Kidney (tissue), 14 donors: ENCODE data around the gene XYLT1. TPM values are rescaled to one million over a fixed set of nuclear protein-coding genes. Genes with fewer than 3 reads are reported as not detected.

ENCODE experiments used
- DNase-seq, 5 donors: peaks; one replicate each; pipeline ENCODE4 v3.0.0-alpha.2; 2013 to 2020
- FAIRE-seq: peaks from 2 replicates; lab custom pipeline; 2012; peaks lifted over from hg19 to GRCh38; lab: Jason Lieb, UNC
- H3K27ac ChIP-seq, 2 donors: one replicate each; pipeline ENCODE4 v1.7.0; 2013; ENCODE audit warnings: low read depth in 2 of 2, low read length in 2 of 2, inconsistent platforms in 1 of 2
- H3K27me3 ChIP-seq: one replicate; pipeline ENCODE4 v1.7.1; 2013; ENCODE audit warnings: low read length, inconsistent platforms; ENCODE audit not compliant: control insufficient read depth, insufficient read depth
- H3K36me3 ChIP-seq, 3 donors: one replicate each; pipeline versions ENCODE4 v1.7.0 to v1.7.1; 2013; ENCODE audit warnings: low read length in 3 of 3, control low read depth in 1 of 3, inconsistent platforms in 1 of 3; ENCODE audit not compliant: insufficient read depth in 3 of 3, control insufficient read depth in 2 of 3
- H3K4me1 ChIP-seq, 3 donors: one replicate each; pipeline versions ENCODE4 v1.7.0 to v1.7.1; 2013; ENCODE audit warnings: low read length in 3 of 3, inconsistent platforms in 1 of 3, low read depth in 1 of 3; ENCODE audit not compliant: control insufficient read depth in 2 of 3, insufficient read depth in 2 of 3
- H3K4me3 ChIP-seq, 3 donors: one replicate each; pipeline versions ENCODE4 v1.7.0 to v1.8.1; 2013; ENCODE audit warnings: low read length in 3 of 3, control low read depth in 1 of 3, inconsistent platforms in 1 of 3
- H3K9ac ChIP-seq, 3 donors: one replicate each; pipeline versions ENCODE4 v1.7.0 to v1.7.1; 2013; ENCODE audit warnings: low read length in 3 of 3, control low read depth in 1 of 3, inconsistent platforms in 1 of 3
- H3K9me3 ChIP-seq, 3 donors: one replicate each; pipeline versions ENCODE4 v1.7.0 to v1.7.1; 2013; ENCODE audit warnings: low read length in 3 of 3, control low read depth in 1 of 3, inconsistent platforms in 1 of 3; ENCODE audit not compliant: control insufficient read depth in 2 of 3, insufficient read depth in 1 of 3
- intact Hi-C: fragments of 100-400 bp; cut with DNase I; formaldehyde crosslinking; loops from one replicate; pipeline ENCODE4 v1.11.1; 2022
- polyA plus RNA-seq: library from polyadenylated mRNA; stranded (reverse); fragments of 350-450 nt; fragmentation: Illumina TruSeq; extraction: RNeasy Lipid Tissue Mini Kit (QIAGEN cat#74804); gene quantifications from one replicate; pipeline ENCODE4 v1.2.3, GENCODE V29; 2014; ENCODE audit warnings: low read depth, low replicate concordance; ENCODE audit not compliant: insufficient read depth
- total RNA-seq: library from RNA; stranded (reverse); fragmentation: NEBNext Ultra II Directional; extraction: Animal tissue kit (Norgen Biotek cat#: 25700); gene quantifications from one replicate; pipeline ENCODE4 v1.2.1, GENCODE V29; 2021
- TF ChIP-seq, protein P1 (sequence below): IDR thresholded peaks from 3 replicates; pipeline ENCODE4 v1.5.1; 2012; ENCODE audit warnings: mild to moderate bottlenecking, moderate library complexity, borderline replicate concordance; ENCODE audit not compliant: insufficient read depth; ENCODE audit errors: extremely low read depth
- donor health status: control.
- donor health status: control.
- donor health status: control.
- donor health status: control.
- donor health status: control.
- donor health status: DM: yes; HTN: yes; CAD: no.
- donor health status: Normal renal cell carcinoma (clear cell type).

XYLT1 gene
- total and polyA plus RNA-seq, 2 donors from 2014 or later, result 0.52 to 7.6 TPM

DNA sequence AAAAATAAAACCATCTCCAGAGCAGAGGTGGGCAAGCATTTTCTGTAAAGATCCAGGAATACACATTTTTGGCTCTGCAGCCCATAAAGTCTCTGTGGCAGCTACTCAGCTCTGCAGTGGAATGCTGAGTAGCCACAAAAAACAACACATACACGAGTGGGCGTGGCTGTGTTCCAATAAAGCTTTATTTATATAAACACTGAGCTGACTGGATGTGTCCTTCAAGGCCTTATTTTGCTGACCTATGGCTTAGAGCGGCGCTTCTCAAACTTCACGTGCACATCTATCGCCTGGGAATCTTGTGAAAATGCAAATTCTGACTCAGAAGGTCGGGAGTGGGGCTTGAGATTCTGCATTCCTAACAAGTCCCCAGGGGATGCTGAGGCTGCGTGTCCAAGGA, 39.7 kb downstream of the XYLT1 start:
- Histone ChIP-seq H3K9me3 (no peaks in the 10 kb centered on the region), H3K4me3 (no peak overlapping the region), H3K9ac (no peak overlapping the region), H3K27me3 (no peaks in the 10 kb centered on the region), H3K4me1 (no peaks in the 10 kb centered on the region), H3K36me3 (no peaks in the 10 kb centered on the region), H3K27ac (no peak overlapping the region)
- FAIRE-seq, result no peak
- TF ChIP-seq, protein P1, sequence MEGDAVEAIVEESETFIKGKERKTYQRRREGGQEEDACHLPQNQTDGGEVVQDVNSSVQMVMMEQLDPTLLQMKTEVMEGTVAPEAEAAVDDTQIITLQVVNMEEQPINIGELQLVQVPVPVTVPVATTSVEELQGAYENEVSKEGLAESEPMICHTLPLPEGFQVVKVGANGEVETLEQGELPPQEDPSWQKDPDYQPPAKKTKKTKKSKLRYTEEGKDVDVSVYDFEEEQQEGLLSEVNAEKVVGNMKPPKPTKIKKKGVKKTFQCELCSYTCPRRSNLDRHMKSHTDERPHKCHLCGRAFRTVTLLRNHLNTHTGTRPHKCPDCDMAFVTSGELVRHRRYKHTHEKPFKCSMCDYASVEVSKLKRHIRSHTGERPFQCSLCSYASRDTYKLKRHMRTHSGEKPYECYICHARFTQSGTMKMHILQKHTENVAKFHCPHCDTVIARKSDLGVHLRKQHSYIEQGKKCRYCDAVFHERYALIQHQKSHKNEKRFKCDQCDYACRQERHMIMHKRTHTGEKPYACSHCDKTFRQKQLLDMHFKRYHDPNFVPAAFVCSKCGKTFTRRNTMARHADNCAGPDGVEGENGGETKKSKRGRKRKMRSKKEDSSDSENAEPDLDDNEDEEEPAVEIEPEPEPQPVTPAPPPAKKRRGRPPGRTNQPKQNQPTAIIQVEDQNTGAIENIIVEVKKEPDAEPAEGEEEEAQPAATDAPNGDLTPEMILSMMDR, result no peak
- intact Hi-C loops, result no loop called here
- no peak for DNase-seq

DNA sequence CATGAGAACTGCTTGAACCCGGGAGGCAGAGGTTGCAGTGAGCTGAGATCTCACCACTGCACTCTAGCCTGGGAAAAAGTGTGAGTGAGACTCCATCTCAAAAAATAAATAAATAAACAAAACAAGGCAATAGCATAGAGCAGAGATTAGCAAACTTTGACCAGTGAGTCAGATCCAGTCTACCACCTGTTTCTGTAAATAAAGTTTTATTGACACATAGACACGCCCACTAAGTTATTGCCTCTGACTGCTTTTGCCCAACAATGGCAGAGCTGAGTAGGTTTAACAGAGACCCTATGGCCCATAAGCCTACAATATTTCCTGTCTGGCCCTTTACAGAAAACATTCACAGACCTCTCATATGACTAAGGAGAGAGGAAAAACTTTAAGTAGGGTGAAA, 44.3 kb downstream of the XYLT1 start:
- no peak overlapping the region for H3K9ac ChIP-seq
- no peaks in the 10 kb centered on the region for H3K4me1 ChIP-seq
- no peaks in the 10 kb centered on the region for H3K9me3 ChIP-seq
- H3K36me3 ChIP-seq, result no peaks in the 10 kb centered on the region
- no peak for FAIRE-seq
- no peak for DNase-seq
- intact Hi-C loops, result no loop called here
- H3K27me3 ChIP-seq, result no peaks in the 10 kb centered on the region
- no peak overlapping the region for H3K27ac ChIP-seq
- TF ChIP-seq, protein P1, result no peak
- H3K4me3 ChIP-seq, result no peak overlapping the region

DNA sequence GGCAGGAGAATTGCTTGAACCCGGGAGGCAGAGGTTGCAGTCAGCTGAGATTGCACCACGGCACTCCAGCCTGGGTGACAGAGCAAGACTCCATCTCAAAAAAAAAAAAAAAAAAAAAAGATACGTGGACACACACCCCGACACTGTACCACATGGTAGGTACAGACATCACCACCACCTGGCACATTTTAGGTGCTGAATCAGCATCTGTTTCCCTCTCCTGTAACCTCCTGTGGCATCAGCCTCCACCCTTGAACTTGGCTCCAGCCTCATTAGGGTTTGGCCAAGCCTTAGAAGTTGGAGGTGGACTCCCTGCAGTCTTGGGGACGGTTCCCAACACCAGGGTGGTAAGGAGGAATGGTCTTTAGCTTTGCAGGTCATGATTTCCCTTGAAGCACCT, 46.0 kb downstream of the XYLT1 start:
- DNase-seq (no peak), FAIRE-seq (no peak)
- no peak overlapping the region for H3K9ac ChIP-seq
- no peak overlapping the region for H3K4me3 ChIP-seq
- H3K9me3 ChIP-seq, result no peaks in the 10 kb centered on the region
- TF ChIP-seq, protein P1, result no peak
- no peaks in the 10 kb centered on the region for H3K27me3 ChIP-seq
- no peak overlapping the region for H3K27ac ChIP-seq
- intact Hi-C loops, result no loop called here
- no peaks in the 10 kb centered on the region for H3K4me1 ChIP-seq
- no peaks in the 10 kb centered on the region for H3K36me3 ChIP-seq

DNA sequence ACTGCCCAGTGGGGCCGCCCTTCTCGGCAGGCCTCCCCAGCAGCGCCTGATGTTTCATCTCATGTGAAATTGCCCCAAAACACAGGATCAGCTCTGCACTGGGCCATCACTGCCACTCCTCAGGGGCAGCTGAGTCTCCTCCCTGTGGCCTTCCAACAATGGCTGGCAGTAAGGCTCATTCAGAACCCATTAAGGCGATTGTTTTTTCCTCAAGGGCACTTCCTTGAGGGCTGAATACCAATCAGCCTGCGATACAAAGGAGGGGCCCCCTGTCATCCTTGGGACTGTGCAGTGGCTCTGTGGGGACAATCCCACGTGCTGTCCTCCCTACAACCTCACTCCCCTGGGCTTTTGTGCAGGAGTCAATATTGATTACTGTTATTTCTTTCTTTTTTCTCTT, 47.5 kb downstream of the XYLT1 start:
- Histone ChIP-seq H3K27ac (no peak overlapping the region), H3K27me3 (no peaks in the 10 kb centered on the region), H3K4me3 (no peak overlapping the region), H3K9me3 (no peaks in the 10 kb centered on the region), H3K36me3 (no peaks in the 10 kb centered on the region), H3K9ac (no peak overlapping the region), H3K4me1 (no peaks in the 10 kb centered on the region)
- no peak for FAIRE-seq
- no peak for DNase-seq
- TF ChIP-seq, protein P1, result no peak
- intact Hi-C loops, result no loop called here
